ENCODE results near the gene TNFAIP8. TPM values are rescaled to one million over a fixed set of nuclear protein-coding genes. Genes with fewer than 3 reads are reported as not detected.

The TNFAIP8 gene
- total and polyA plus RNA-seq, 9 of the 15 experiments (the other 6 are each of a cell fraction or from before 2014, with no cell fraction given), result 29.9 to 52.2 (median 44.8) TPM

- TF ChIP-seq CREB5 (CRISPR knock-in tag; IDR thresholded peaks at IDR 0.05) (no peak), PRDM10 (IDR thresholded peaks at IDR 0.05; ENCODE audit: partially characterized antibody) (no peak), PHF8 (IDR thresholded peaks at IDR 0.05; ENCODE audit: borderline replicate concordance, low read length) (no peak), ZNF76 (CRISPR knock-in tag; IDR thresholded peaks at IDR 0.05; ENCODE audit: borderline replicate concordance) (no peak)
Measured at GRCh38 chr5:119347574-119347973, 8.2 kb upstream of the TNFAIP8 start (continued).

GRCh38 chr5:119347991-119348390 is 7.8 kb upstream of the TNFAIP8 start:
- Histone ChIP-seq H2AFZ (ENCODE audit: low read depth, low read length) (no peak overlapping the region), H3K79me2 (ENCODE audit: control insufficient read depth, insufficient read depth, low read length) (peaks cover 28% of the 10 kb centered on the region; the same call in 2 of the 3 replicates), H3K9me3 (replicated peaks; ENCODE audit: control insufficient read depth, insufficient read depth, low read depth, low read length) (no peaks in the 10 kb centered on the region), H3K4me2 (ENCODE audit: insufficient read depth, low read length) (no peak overlapping the region), H3K27ac (ENCODE audit: extremely low read depth, low read depth, low read length) (no peak overlapping the region), H3K36me3 (ENCODE audit: control insufficient read depth, insufficient read depth, low read length) (no peaks in the 10 kb centered on the region; the same call in 1 of the 3 replicates), H3K9me1 (ENCODE audit: control insufficient read depth, insufficient read depth, low read length) (no peaks in the 10 kb centered on the region), H3K4me3 (no peak overlapping the region), H3K9ac (ENCODE audit: insufficient read depth in 1 of 2, low read depth in 2 of 2, low read length in 2 of 2) (no peak overlapping the region), H3K4me1 (replicated peaks in 1 of 2; ENCODE audit: control insufficient read depth in 2 of 2, insufficient read depth in 2 of 2, low read length in 2 of 2) (peaks cover 0 to 2% of the 10 kb centered on the region in 2 experiments; a peak in 2 of 5 replicates), H3K27me3 (ENCODE audit: control insufficient read depth in 2 of 2, insufficient read depth in 2 of 2, low read length in 2 of 2) (no peaks in the 10 kb centered on the region), H4K20me1 (replicated peaks; ENCODE audit: control insufficient read depth, insufficient read depth, low read length) (no peaks in the 10 kb centered on the region)
- FAIRE-seq (no peak), DNase-seq (ENCODE audit: extremely low read depth in 1 of 4, low spot score in 3 of 4) (no peak), ATAC-seq (no peak)
- intact Hi-C loops (cut with micrococcal nuclease), result no loop called here
- BruUV-seq (replicated peaks), result no TSS peak
- in situ Hi-C loops (cut with MboI), result no loop called here
- ChIA-PET POLR2A (no interaction called here), CTCF (ENCODE audit: low intra/inter-chr PET ratio) (no interaction called here)
- 63% methylated on average over 1 of the region's 1 CpG for WGBS (ENCODE audit: insufficient coverage, low coverage, missing lambda C conversion rate)
- TF ChIP-seq E2F1 (CRISPR knock-in tag; IDR thresholded peaks at IDR 0.05) (no peak), FOXK2 (conservative IDR thresholded peaks at IDR 0.05 in 1 of 2, IDR thresholded peaks at IDR 0.05 in 1 of 2; ENCODE audit: low read depth in 2 of 2) (no peak), SAP30 (IDR thresholded peaks at IDR 0.05; ENCODE audit: borderline replicate concordance, insufficient read depth, low read depth, low read length, poor library complexity, severe bottlenecking) (no peak), MAX (CRISPR knock-in tag; IDR thresholded peaks at IDR 0.05) (no peak), SUPT5H (IDR thresholded peaks at IDR 0.05) (no peak), KDM2B (CRISPR knock-in tag; IDR thresholded peaks at IDR 0.05) (no peak), HDAC2 (IDR thresholded peaks at IDR 0.05) (no peak), DNMT1 (IDR thresholded peaks at IDR 0.05) (no peak), NR4A1 (CRISPR knock-in tag; IDR thresholded peaks at IDR 0.05) (no peak), NR4A1 (tag; IDR thresholded peaks at IDR 0.05) (no peak)
